WTC11 (cell line): Measurements from ENCODE around the gene RNASE4. TPM values are rescaled to one million over a fixed set of nuclear protein-coding genes. Genes with fewer than 3 reads are reported as not detected.

Source experiments
- ATAC-seq: fragments of 200-7000 bp; cut with Tn5 transposase; 2 replicates; pipeline ENCODE4 v1.10.0; 2021; ENCODE audit warnings: mild to moderate bottlenecking, moderate library complexity
- CTCF ChIA-PET: fragments of 300-600 bp; sonication (Branson Sonifier 250); formaldehyde crosslinking; loops from one replicate; lab custom pipeline; 2021; ENCODE audit warnings: antibody characterized with exemption; lab: Charles Lee
- POLR2A ChIA-PET: fragments of 350-600 bp; sonication (Branson Sonifier 250); formaldehyde crosslinking; loops from one replicate; lab custom pipeline; 2021; ENCODE audit warnings: antibody characterized with exemption; lab: Charles Lee
- DNase-seq: peaks from one replicate; pipeline ENCODE4 v3.0.0; 2021; ENCODE audit warnings: low spot score
- H3K27ac Mint-ChIP-seq: 2 replicates; pipeline ENCODE4 v1.8.0; 2021; ENCODE audit warnings: mixed read lengths
- H3K27me3 Mint-ChIP-seq: 2 replicates; pipeline ENCODE4 v1.8.0; 2021; ENCODE audit warnings: low read depth, mild to moderate bottlenecking, moderate library complexity, mixed read lengths
- H3K36me3 Mint-ChIP-seq: 2 replicates; pipeline ENCODE4 v1.8.0; 2021; ENCODE audit warnings: mixed read lengths
- H3K4me1 Mint-ChIP-seq: 2 replicates; pipeline ENCODE4 v1.8.0; 2022; ENCODE audit warnings: mixed read lengths
- H3K4me3 Mint-ChIP-seq: 2 replicates; pipeline ENCODE4 v1.8.0; 2021; ENCODE audit warnings: mild to moderate bottlenecking, moderate library complexity, mixed read lengths
- H3K9me3 Mint-ChIP-seq: 2 replicates; pipeline ENCODE4 v1.8.0; 2021; ENCODE audit warnings: mixed read lengths
- ELF4 ChIP-seq: sonication (generic); formaldehyde crosslinking; IDR thresholded peaks from 2 replicates; pipeline ENCODE4 v1.8.1; 2022; ENCODE audit warnings: low read depth, mild to moderate bottlenecking, moderate library complexity, missing genetic modification reagents
- EMX1 ChIP-seq: fragments of 250-450 bp; sonication (Bioruptor Pico); IDR thresholded peaks from 2 replicates; pipeline ENCODE4 v1.8.0; 2021; ENCODE audit warnings: mild to moderate bottlenecking
- FOXP1 ChIP-seq: sonication (generic); formaldehyde crosslinking; IDR thresholded peaks from 2 replicates; pipeline ENCODE4 v1.8.0; 2022; ENCODE audit warnings: missing genetic modification reagents, mild to moderate bottlenecking, moderate library complexity, borderline replicate concordance
- GTF2I ChIP-seq: fragments of 250-450 bp; sonication (Bioruptor Pico); conservative IDR thresholded peaks from 2 replicates; pipeline ENCODE4 v1.4.0; 2021; ENCODE audit warnings: mild to moderate bottlenecking
- JAZF1 ChIP-seq: fragments of 250-450 bp; sonication (Bioruptor Pico); IDR thresholded peaks from 2 replicates; pipeline ENCODE4 v1.9.0; 2021; ENCODE audit warnings: moderate library complexity, mild to moderate bottlenecking, inconsistent platforms
- KAT7 ChIP-seq: sonication (generic); formaldehyde crosslinking; IDR thresholded peaks from 2 replicates; pipeline ENCODE4 v1.8.1; 2023; ENCODE audit warnings: missing genetic modification reagents, mild to moderate bottlenecking, borderline replicate concordance
- MYBL2 ChIP-seq: sonication (generic); formaldehyde crosslinking; IDR thresholded peaks from 2 replicates; pipeline ENCODE4 v1.8.1; 2023; ENCODE audit warnings: mild to moderate bottlenecking, moderate library complexity, missing genetic modification reagents
- PRRX2 ChIP-seq: fragments of 250-450 bp; sonication (Bioruptor Pico); IDR thresholded peaks from 2 replicates; pipeline ENCODE4 v1.8.0; 2021; ENCODE audit warnings: mild to moderate bottlenecking
- TEAD4 ChIP-seq: sonication (generic); formaldehyde crosslinking; IDR thresholded peaks from 2 replicates; pipeline ENCODE4 v1.8.0; 2022; ENCODE audit warnings: mild to moderate bottlenecking, missing genetic modification reagents
- ZNF317 ChIP-seq: sonication (generic); formaldehyde crosslinking; IDR thresholded peaks from 2 replicates; pipeline ENCODE4 v1.8.1; 2023; ENCODE audit warnings: low read depth, mild to moderate bottlenecking, moderate library complexity, missing genetic modification reagents, borderline replicate concordance
- ZNF416 ChIP-seq: fragments of 250-450 bp; sonication (Bioruptor Pico); IDR thresholded peaks from 2 replicates; pipeline ENCODE4 v1.9.0; 2021; ENCODE audit warnings: mild to moderate bottlenecking, inconsistent platforms
- ZNF423 ChIP-seq: fragments of 250-450 bp; sonication (Bioruptor Pico); IDR thresholded peaks from 2 replicates; pipeline ENCODE4 v2.1.2; 2022; ENCODE audit warnings: mild to moderate bottlenecking, moderate library complexity
- ZNF671 ChIP-seq: fragments of 250-450 bp; sonication (Bioruptor Pico); IDR thresholded peaks from 2 replicates; pipeline ENCODE4 v1.8.0; 2021; ENCODE audit warnings: mild to moderate bottlenecking
- total RNA-seq: library from RNA; stranded (reverse); gene quantifications from 3 replicates; pipeline ENCODE4 v1.2.3, GENCODE V29; 2021
- TF ChIP-seq, protein P1 (sequence below): fragments of 250-450 bp; sonication (Bioruptor Pico); IDR thresholded peaks from 2 replicates; pipeline ENCODE4 v1.9.0; 2021; ENCODE audit warnings: moderate library complexity, mild to moderate bottlenecking, inconsistent platforms, borderline replicate concordance
- TF ChIP-seq, protein P2 (sequence below): sonication (generic); formaldehyde crosslinking; IDR thresholded peaks from 2 replicates; pipeline ENCODE4 v1.8.0; 2022; ENCODE audit warnings: missing genetic modification reagents
- TF ChIP-seq, protein P3 (sequence below): fragments of 250-450 bp; sonication (Bioruptor Pico); IDR thresholded peaks from 2 replicates; pipeline ENCODE4 v1.9.0; 2021; ENCODE audit warnings: mild to moderate bottlenecking, borderline replicate concordance
- TF ChIP-seq, protein P4 (sequence below): sonication (generic); formaldehyde crosslinking; IDR thresholded peaks from 2 replicates; pipeline ENCODE4 v1.8.0; 2023; ENCODE audit warnings: missing genetic modification reagents
- TF ChIP-seq, protein P5 (sequence below): sonication (generic); formaldehyde crosslinking; IDR thresholded peaks from 2 replicates; pipeline ENCODE4 v1.8.0; 2023; ENCODE audit warnings: missing genetic modification reagents, mild to moderate bottlenecking, borderline replicate concordance
- TF ChIP-seq, protein P6 (sequence below): sonication (generic); formaldehyde crosslinking; conservative IDR thresholded peaks from 2 replicates; pipeline ENCODE4 v1.8.1; 2023; ENCODE audit warnings: mild to moderate bottlenecking, low read depth, missing genetic modification reagents, moderate library complexity
- TF ChIP-seq, protein P7 (sequence below): sonication (generic); formaldehyde crosslinking; IDR thresholded peaks from 2 replicates; pipeline ENCODE4 v1.8.1; 2022; ENCODE audit warnings: low read depth, missing genetic modification reagents, borderline replicate concordance

The RNASE4 gene
- total RNA-seq, 1 experiment from 2014 or later: 2.8 TPM

DNA sequence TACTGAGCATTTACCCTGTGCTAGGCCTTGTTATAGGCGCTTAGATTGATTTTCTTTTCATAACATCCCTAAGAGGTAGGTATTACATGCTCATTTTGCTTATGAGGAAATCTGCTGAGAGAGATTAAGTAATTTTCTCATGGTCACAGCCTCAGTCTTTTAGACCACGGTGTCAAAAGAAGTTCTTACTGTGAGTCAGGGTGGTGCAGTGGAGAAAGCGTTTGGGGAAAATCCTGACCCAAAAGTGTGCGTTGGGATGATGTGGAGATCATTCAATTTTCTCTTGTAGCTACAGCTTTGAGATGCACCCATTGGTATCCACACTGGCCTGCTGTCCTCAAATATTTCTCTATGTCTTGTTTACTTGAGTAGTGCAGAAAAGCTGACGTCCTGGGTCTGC is 12.4 kb downstream of the RNASE4 start:
- DNase-seq (no peak), ATAC-seq (no peak)
- TF ChIP-seq EMX1 (CRISPR knock-in tag): no peak
- TF ChIP-seq, protein P1, sequence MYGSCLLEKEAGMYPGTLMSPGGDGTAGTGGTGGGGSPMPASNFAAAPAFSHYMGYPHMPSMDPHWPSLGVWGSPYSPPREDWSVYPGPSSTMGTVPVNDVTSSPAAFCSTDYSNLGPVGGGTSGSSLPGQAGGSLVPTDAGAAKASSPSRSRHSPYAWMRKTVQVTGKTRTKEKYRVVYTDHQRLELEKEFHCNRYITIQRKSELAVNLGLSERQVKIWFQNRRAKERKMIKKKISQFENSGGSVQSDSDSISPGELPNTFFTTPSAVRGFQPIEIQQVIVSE: no peak
- TF ChIP-seq, protein P2, sequence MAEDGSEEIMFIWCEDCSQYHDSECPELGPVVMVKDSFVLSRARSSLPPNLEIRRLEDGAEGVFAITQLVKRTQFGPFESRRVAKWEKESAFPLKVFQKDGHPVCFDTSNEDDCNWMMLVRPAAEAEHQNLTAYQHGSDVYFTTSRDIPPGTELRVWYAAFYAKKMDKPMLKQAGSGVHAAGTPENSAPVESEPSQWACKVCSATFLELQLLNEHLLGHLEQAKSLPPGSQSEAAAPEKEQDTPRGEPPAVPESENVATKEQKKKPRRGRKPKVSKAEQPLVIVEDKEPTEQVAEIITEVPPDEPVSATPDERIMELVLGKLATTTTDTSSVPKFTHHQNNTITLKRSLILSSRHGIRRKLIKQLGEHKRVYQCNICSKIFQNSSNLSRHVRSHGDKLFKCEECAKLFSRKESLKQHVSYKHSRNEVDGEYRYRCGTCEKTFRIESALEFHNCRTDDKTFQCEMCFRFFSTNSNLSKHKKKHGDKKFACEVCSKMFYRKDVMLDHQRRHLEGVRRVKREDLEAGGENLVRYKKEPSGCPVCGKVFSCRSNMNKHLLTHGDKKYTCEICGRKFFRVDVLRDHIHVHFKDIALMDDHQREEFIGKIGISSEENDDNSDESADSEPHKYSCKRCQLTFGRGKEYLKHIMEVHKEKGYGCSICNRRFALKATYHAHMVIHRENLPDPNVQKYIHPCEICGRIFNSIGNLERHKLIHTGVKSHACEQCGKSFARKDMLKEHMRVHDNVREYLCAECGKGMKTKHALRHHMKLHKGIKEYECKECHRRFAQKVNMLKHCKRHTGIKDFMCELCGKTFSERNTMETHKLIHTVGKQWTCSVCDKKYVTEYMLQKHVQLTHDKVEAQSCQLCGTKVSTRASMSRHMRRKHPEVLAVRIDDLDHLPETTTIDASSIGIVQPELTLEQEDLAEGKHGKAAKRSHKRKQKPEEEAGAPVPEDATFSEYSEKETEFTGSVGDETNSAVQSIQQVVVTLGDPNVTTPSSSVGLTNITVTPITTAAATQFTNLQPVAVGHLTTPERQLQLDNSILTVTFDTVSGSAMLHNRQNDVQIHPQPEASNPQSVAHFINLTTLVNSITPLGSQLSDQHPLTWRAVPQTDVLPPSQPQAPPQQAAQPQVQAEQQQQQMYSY (CRISPR knock-in tag): no peak
- no peak for TF ChIP-seq ELF4 (CRISPR knock-in tag)
- TF ChIP-seq ZNF671 (CRISPR knock-in tag): no peak
- TF ChIP-seq, protein P3, sequence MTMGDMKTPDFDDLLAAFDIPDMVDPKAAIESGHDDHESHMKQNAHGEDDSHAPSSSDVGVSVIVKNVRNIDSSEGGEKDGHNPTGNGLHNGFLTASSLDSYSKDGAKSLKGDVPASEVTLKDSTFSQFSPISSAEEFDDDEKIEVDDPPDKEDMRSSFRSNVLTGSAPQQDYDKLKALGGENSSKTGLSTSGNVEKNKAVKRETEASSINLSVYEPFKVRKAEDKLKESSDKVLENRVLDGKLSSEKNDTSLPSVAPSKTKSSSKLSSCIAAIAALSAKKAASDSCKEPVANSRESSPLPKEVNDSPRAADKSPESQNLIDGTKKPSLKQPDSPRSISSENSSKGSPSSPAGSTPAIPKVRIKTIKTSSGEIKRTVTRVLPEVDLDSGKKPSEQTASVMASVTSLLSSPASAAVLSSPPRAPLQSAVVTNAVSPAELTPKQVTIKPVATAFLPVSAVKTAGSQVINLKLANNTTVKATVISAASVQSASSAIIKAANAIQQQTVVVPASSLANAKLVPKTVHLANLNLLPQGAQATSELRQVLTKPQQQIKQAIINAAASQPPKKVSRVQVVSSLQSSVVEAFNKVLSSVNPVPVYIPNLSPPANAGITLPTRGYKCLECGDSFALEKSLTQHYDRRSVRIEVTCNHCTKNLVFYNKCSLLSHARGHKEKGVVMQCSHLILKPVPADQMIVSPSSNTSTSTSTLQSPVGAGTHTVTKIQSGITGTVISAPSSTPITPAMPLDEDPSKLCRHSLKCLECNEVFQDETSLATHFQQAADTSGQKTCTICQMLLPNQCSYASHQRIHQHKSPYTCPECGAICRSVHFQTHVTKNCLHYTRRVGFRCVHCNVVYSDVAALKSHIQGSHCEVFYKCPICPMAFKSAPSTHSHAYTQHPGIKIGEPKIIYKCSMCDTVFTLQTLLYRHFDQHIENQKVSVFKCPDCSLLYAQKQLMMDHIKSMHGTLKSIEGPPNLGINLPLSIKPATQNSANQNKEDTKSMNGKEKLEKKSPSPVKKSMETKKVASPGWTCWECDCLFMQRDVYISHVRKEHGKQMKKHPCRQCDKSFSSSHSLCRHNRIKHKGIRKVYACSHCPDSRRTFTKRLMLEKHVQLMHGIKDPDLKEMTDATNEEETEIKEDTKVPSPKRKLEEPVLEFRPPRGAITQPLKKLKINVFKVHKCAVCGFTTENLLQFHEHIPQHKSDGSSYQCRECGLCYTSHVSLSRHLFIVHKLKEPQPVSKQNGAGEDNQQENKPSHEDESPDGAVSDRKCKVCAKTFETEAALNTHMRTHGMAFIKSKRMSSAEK (CRISPR knock-in tag): no peak
- no peak for TF ChIP-seq TEAD4
- no peak for TF ChIP-seq MYBL2 (CRISPR knock-in tag)
- TF ChIP-seq ZNF423 (CRISPR knock-in tag): no peak
- TF ChIP-seq KAT7 (CRISPR knock-in tag): no peak
- no peak for TF ChIP-seq ZNF317
- TF ChIP-seq, protein P4, sequence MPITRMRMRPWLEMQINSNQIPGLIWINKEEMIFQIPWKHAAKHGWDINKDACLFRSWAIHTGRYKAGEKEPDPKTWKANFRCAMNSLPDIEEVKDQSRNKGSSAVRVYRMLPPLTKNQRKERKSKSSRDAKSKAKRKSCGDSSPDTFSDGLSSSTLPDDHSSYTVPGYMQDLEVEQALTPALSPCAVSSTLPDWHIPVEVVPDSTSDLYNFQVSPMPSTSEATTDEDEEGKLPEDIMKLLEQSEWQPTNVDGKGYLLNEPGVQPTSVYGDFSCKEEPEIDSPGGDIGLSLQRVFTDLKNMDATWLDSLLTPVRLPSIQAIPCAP (CRISPR knock-in tag): no peak
- no peak for TF ChIP-seq ZNF416
- TF ChIP-seq FOXP1 (CRISPR knock-in tag): no peak
- TF ChIP-seq, protein P5, sequence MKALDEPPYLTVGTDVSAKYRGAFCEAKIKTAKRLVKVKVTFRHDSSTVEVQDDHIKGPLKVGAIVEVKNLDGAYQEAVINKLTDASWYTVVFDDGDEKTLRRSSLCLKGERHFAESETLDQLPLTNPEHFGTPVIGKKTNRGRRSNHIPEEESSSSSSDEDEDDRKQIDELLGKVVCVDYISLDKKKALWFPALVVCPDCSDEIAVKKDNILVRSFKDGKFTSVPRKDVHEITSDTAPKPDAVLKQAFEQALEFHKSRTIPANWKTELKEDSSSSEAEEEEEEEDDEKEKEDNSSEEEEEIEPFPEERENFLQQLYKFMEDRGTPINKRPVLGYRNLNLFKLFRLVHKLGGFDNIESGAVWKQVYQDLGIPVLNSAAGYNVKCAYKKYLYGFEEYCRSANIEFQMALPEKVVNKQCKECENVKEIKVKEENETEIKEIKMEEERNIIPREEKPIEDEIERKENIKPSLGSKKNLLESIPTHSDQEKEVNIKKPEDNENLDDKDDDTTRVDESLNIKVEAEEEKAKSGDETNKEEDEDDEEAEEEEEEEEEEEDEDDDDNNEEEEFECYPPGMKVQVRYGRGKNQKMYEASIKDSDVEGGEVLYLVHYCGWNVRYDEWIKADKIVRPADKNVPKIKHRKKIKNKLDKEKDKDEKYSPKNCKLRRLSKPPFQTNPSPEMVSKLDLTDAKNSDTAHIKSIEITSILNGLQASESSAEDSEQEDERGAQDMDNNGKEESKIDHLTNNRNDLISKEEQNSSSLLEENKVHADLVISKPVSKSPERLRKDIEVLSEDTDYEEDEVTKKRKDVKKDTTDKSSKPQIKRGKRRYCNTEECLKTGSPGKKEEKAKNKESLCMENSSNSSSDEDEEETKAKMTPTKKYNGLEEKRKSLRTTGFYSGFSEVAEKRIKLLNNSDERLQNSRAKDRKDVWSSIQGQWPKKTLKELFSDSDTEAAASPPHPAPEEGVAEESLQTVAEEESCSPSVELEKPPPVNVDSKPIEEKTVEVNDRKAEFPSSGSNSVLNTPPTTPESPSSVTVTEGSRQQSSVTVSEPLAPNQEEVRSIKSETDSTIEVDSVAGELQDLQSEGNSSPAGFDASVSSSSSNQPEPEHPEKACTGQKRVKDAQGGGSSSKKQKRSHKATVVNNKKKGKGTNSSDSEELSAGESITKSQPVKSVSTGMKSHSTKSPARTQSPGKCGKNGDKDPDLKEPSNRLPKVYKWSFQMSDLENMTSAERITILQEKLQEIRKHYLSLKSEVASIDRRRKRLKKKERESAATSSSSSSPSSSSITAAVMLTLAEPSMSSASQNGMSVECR (CRISPR knock-in tag): no peak
- TF ChIP-seq, protein P6, sequence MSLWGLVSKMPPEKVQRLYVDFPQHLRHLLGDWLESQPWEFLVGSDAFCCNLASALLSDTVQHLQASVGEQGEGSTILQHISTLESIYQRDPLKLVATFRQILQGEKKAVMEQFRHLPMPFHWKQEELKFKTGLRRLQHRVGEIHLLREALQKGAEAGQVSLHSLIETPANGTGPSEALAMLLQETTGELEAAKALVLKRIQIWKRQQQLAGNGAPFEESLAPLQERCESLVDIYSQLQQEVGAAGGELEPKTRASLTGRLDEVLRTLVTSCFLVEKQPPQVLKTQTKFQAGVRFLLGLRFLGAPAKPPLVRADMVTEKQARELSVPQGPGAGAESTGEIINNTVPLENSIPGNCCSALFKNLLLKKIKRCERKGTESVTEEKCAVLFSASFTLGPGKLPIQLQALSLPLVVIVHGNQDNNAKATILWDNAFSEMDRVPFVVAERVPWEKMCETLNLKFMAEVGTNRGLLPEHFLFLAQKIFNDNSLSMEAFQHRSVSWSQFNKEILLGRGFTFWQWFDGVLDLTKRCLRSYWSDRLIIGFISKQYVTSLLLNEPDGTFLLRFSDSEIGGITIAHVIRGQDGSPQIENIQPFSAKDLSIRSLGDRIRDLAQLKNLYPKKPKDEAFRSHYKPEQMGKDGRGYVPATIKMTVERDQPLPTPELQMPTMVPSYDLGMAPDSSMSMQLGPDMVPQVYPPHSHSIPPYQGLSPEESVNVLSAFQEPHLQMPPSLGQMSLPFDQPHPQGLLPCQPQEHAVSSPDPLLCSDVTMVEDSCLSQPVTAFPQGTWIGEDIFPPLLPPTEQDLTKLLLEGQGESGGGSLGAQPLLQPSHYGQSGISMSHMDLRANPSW (CRISPR knock-in tag): no peak
- no peak for TF ChIP-seq GTF2I (CRISPR knock-in tag)
- TF ChIP-seq PRRX2 (CRISPR knock-in tag): no peak
- no peak for TF ChIP-seq JAZF1 (CRISPR knock-in tag)
- TF ChIP-seq, protein P7, sequence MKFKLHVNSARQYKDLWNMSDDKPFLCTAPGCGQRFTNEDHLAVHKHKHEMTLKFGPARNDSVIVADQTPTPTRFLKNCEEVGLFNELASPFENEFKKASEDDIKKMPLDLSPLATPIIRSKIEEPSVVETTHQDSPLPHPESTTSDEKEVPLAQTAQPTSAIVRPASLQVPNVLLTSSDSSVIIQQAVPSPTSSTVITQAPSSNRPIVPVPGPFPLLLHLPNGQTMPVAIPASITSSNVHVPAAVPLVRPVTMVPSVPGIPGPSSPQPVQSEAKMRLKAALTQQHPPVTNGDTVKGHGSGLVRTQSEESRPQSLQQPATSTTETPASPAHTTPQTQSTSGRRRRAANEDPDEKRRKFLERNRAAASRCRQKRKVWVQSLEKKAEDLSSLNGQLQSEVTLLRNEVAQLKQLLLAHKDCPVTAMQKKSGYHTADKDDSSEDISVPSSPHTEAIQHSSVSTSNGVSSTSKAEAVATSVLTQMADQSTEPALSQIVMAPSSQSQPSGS (CRISPR knock-in tag): no peak
- POLR2A ChIA-PET: no interaction called here
- CTCF ChIA-PET: interaction anchor here (0.6 to 3.3 kb wide), 13 partner anchors 16 to 275 kb away, joined by 3 to 21 read pairs (median 4); partner anchors contain the start of gene RNASE6
- no peak overlapping the region for H3K4me3 Mint-ChIP-seq
- H3K27me3 Mint-ChIP-seq: no peaks in the 10 kb centered on the region; the same call in 1 of the 2 replicates
- no peak overlapping the region for H3K27ac Mint-ChIP-seq
- peaks cover 9% of the 10 kb centered on the region for H3K4me1 Mint-ChIP-seq
- H3K9me3 Mint-ChIP-seq: peaks cover 4% of the 10 kb centered on the region; the same call in 1 of the 2 replicates
- H3K36me3 Mint-ChIP-seq: peaks cover 3% of the 10 kb centered on the region; the same call in 1 of the 2 replicates
